Prostate gland (tissue), 2 donors: ENCODE results near the gene NXPH2. TPM values are rescaled to one million over a fixed set of nuclear protein-coding genes. Genes with fewer than 3 reads are reported as not detected.
"Not testable (repeated sequence)": the region's sequence is repeated elsewhere in the genome, so short reads cannot be mapped to it uniquely, and the experiment has no call there.

ENCODE experiments used
- DNase-seq: peaks from one replicate; pipeline ENCODE4 v3.0.0-alpha.2; 2019; ENCODE audit warnings: low spot score
- H3K27ac ChIP-seq, 2 donors: fragments of 200-600 bp; sonication (generic); 2 replicates each; pipeline ENCODE4 v1.5.1; 2017 to 2019
- H3K27me3 ChIP-seq: fragments of 200-600 bp; sonication (generic); replicated peaks from 2 replicates; pipeline ENCODE4 v1.5.1; 2019; ENCODE audit not compliant: insufficient read depth
- H3K36me3 ChIP-seq, 2 donors: fragments of 200-600 bp; sonication (generic); 1 replicate in 1 of 2; 2 replicates in 1 of 2; pipeline versions ENCODE4 v1.5.1 to v1.8.1; 2017 to 2019
- H3K4me1 ChIP-seq: fragments of 200-600 bp; sonication (generic); replicated peaks from 2 replicates; pipeline ENCODE4 v1.5.1; 2019
- H3K4me3 ChIP-seq, 2 donors: fragments of 200-600 bp; sonication (generic); 2 replicates each; pipeline ENCODE4 v1.5.1; 2017 to 2019
- H3K9me3 ChIP-seq: fragments of 200-600 bp; sonication (generic); 2 replicates; pipeline ENCODE4 v1.5.1; 2017
- CTCF ChIP-seq, 4 experiments: fragments of 200-600 bp in 2 of 4; fragments of 450-650 bp in 2 of 4; sonication (generic) in 2 of 4; IDR thresholded peaks; 1 replicate in 3 of 4; 2 replicates in 1 of 4; pipeline ENCODE4 v1.5.1; 2016 to 2019; ENCODE audit warnings: antibody characterized with exemption in 4 of 4, mild to moderate bottlenecking in 2 of 4, moderate library complexity in 2 of 4
- POLR2A ChIP-seq: fragments of 450-650 bp; IDR thresholded peaks from one replicate; pipeline ENCODE4 v1.6.1; 2016; ENCODE audit warnings: antibody characterized with exemption, mild to moderate bottlenecking
- POLR2AphosphoS5 ChIP-seq: sonication (generic); formaldehyde crosslinking; IDR thresholded peaks from one replicate; pipeline ENCODE4 v1.6.1; 2017; ENCODE audit warnings: antibody characterized with exemption
- WGBS: methylation state at CpG from one replicate; pipeline ENCODE4 v1.1.5; 2018; 5-methylcytosine and 5-hydroxymethylcytosine counted together
- intact Hi-C: fragments of 100-400 bp; cut with DNase I; formaldehyde crosslinking; loops from one replicate; pipeline ENCODE4 v1.14.2; 2022
- total RNA-seq, 2 donors: library from RNA; depleted of rRNA; stranded (reverse); fragments of >200 nt; gene quantifications; one replicate each; pipeline ENCODE4 v1.1.0, GENCODE V29; 2016

Gene NXPH2
- total RNA-seq, 2 donors from 2014 or later = not detected

- Histone ChIP-seq H3K4me1 (no peaks in the 10 kb centered on the region), H3K27me3 (no peaks in the 10 kb centered on the region), H3K4me3 (no peak overlapping the region), H3K9me3 (no peaks in the 10 kb centered on the region), H3K27ac (no peak overlapping the region), H3K36me3 (no peaks in the 10 kb centered on the region)
- 78% methylated on average over 4 of the region's 4 CpGs for WGBS
- no peak for DNase-seq
- TF ChIP-seq CTCF (IDR thresholded peaks at IDR 0.05) (no peak), POLR2A (no peak), POLR2AphosphoS5 (no peak)
- intact Hi-C loops = no loop called here
These were observed 37.6 kb downstream of the NXPH2 start for GRCh38 chr2:138742441-138743057.

GRCh38 chr2:138741851-138742250, 38.3 kb downstream of the NXPH2 start:
- TF ChIP-seq POLR2AphosphoS5 = no peak
- TF ChIP-seq POLR2A = no peak
- no peak for TF ChIP-seq CTCF (IDR thresholded peaks at IDR 0.05)
- Histone ChIP-seq H3K4me3 (no peak overlapping the region), H3K9me3 (no peaks in the 10 kb centered on the region), H3K27me3 (no peaks in the 10 kb centered on the region), H3K36me3 (no peaks in the 10 kb centered on the region), H3K4me1 (no peaks in the 10 kb centered on the region), H3K27ac (no peak overlapping the region)
- DNase-seq = no peak
- intact Hi-C loops = no loop called here
- 91% methylated on average over 2 of the region's 2 CpGs for WGBS

GRCh38 chr2:138737009-138737554, 43.1 kb downstream of the NXPH2 start:
- not testable (repeated sequence) for H3K9me3 ChIP-seq

GRCh38 chr2:138732651-138733050, 47.5 kb downstream of the NXPH2 start:
- no peak overlapping the region for H3K27ac ChIP-seq
- no peaks in the 10 kb centered on the region for H3K27me3 ChIP-seq
- intact Hi-C loops = no loop called here
- no peaks in the 10 kb centered on the region for H3K9me3 ChIP-seq
- TF ChIP-seq POLR2A = no peak
- TF ChIP-seq CTCF (IDR thresholded peaks at IDR 0.05) = no peak
- TF ChIP-seq POLR2AphosphoS5 = no peak
- no peak for DNase-seq
- 78% methylated on average over 1 of the region's 1 CpG for WGBS
- no peaks in the 10 kb centered on the region for H3K4me1 ChIP-seq
- H3K36me3 ChIP-seq = no peaks in the 10 kb centered on the region
- H3K4me3 ChIP-seq = no peak overlapping the region

More at GRCh38 chr2:138737009-138737554, 43.1 kb downstream of the NXPH2 start:
- intact Hi-C loops, H3K36me3 ChIP-seq, DNase-seq, H3K4me3 ChIP-seq, H3K27me3 ChIP-seq, H3K4me1 ChIP-seq, H3K27ac ChIP-seq: not testable (repeated sequence)
- whole genome bisulfite sequencing = 71% methylated on average over 3 of the region's 3 CpGs

GRCh38 chr2:138730497-138731030, 49.6 kb downstream of the NXPH2 start:
- intact Hi-C loops = no loop called here
- Histone ChIP-seq H3K9me3 (no peaks in the 10 kb centered on the region), H3K27me3 (no peaks in the 10 kb centered on the region), H3K4me3 (no peak overlapping the region), H3K27ac (no peak overlapping the region), H3K36me3 (no peaks in the 10 kb centered on the region), H3K4me1 (no peaks in the 10 kb centered on the region)
- DNase-seq = no peak
- TF ChIP-seq POLR2AphosphoS5 (no peak), POLR2A (no peak), CTCF (IDR thresholded peaks at IDR 0.05) (no peak)
- 88% methylated on average over 3 of the region's 3 CpGs for WGBS
